Spleen (tissue), 11 donors: Measurements from ENCODE around the gene NOXA1. TPM values are rescaled to one million over a fixed set of nuclear protein-coding genes. Genes with fewer than 3 reads are reported as not detected.

Experiments
- DNase-seq: peaks from one replicate; pipeline ENCODE4 v3.0.0-alpha.2; 2020
- H3K27ac ChIP-seq, 8 donors: fragments of 200-600 bp; sonication (generic) in 7 of 8; 1 replicate in 4 of 8; 2 replicates in 4 of 8; pipeline versions ENCODE4 v1.5.0 to v1.8.0; 2016 to 2021; ENCODE audit warnings: inconsistent platforms in 4 of 8, mild to moderate bottlenecking in 4 of 8, moderate library complexity in 1 of 8
- H3K27me3 ChIP-seq, 7 donors: fragments of 200-600 bp; sonication (generic) in 6 of 7; replicated peaks in 1 of 7; 1 replicate in 4 of 7; 2 replicates in 3 of 7; pipeline versions ENCODE4 v1.5.0 to v1.8.0; 2016 to 2021; ENCODE audit warnings: inconsistent platforms in 3 of 7, mild to moderate bottlenecking in 1 of 7
- H3K36me3 ChIP-seq, 6 donors: fragments of 200-600 bp; sonication (generic) in 5 of 6; 1 replicate in 4 of 6; 2 replicates in 2 of 6; pipeline versions ENCODE4 v1.5.0 to v1.8.0; 2016 to 2021; ENCODE audit warnings: inconsistent platforms in 2 of 6
- H3K4me1 ChIP-seq, 6 donors: fragments of 200-600 bp; sonication (generic) in 5 of 6; 1 replicate in 3 of 6; 2 replicates in 3 of 6; pipeline versions ENCODE4 v1.5.0 to v1.8.0; 2016 to 2021; ENCODE audit warnings: inconsistent platforms in 3 of 6
- H3K4me3 ChIP-seq, 8 donors: fragments of 200-600 bp; sonication (generic) in 7 of 8; 1 replicate in 4 of 8; 2 replicates in 4 of 8; pipeline versions ENCODE4 v1.5.0 to v1.8.0; 2016 to 2021; ENCODE audit warnings: inconsistent platforms in 4 of 8, mild to moderate bottlenecking in 4 of 8, moderate library complexity in 2 of 8
- H3K9me3 ChIP-seq, 8 donors: fragments of 200-600 bp; sonication (generic) in 7 of 8; 1 replicate in 4 of 8; 2 replicates in 4 of 8; pipeline versions ENCODE4 v1.5.0 to v1.8.0; 2016 to 2021; ENCODE audit warnings: inconsistent platforms in 4 of 8
- CTCF ChIP-seq, 11 experiments: fragments of 200-600 bp in 7 of 11; fragments of 450-650 bp in 4 of 11; sonication (generic) in 4 of 11; IDR thresholded peaks in 8 of 11; conservative IDR thresholded peaks in 3 of 11; 1 replicate in 7 of 11; 2 replicates in 4 of 11; pipeline versions ENCODE4 v1.4.0 to v1.8.0; 2016 to 2021; ENCODE audit warnings: antibody characterized with exemption in 11 of 11, inconsistent platforms in 4 of 11, mild to moderate bottlenecking in 1 of 11
- POLR2A ChIP-seq, 3 donors: fragments of 450-650 bp; IDR thresholded peaks; one replicate each; pipeline ENCODE4 v1.5.1; 2017; ENCODE audit warnings: antibody characterized with exemption in 3 of 3, mild to moderate bottlenecking in 1 of 3
- POLR2AphosphoS5 ChIP-seq, 3 donors: sonication (generic); formaldehyde crosslinking; IDR thresholded peaks; one replicate each; pipeline ENCODE4 v1.5.1; 2017; ENCODE audit warnings: antibody characterized with exemption in 3 of 3
- WGBS, 5 donors: extraction: QIAGEN DNeasy Blood & Tissue Kit in 3 of 5; methylation state at CpG; one replicate each; pipeline versions ENCODE4 v1.1.5 to v1.1.7; 2013 to 2018; 5-methylcytosine and 5-hydroxymethylcytosine counted together
- intact Hi-C: fragments of 100-400 bp; cut with DNase I; formaldehyde crosslinking; loops from one replicate; pipeline ENCODE4 v1.15.0; 2023; ENCODE audit warnings: low total_unique reads
- polyA plus RNA-seq, 3 donors: library from polyadenylated mRNA; stranded (reverse); fragments of 200-250 nt; gene quantifications; one replicate each; pipeline ENCODE4 v1.2.1, GENCODE V29; 2013
- total RNA-seq, 7 donors: library from RNA; depleted of rRNA in 3 of 7; stranded (reverse); fragments of >200 nt in 3 of 7; fragmentation: NEBNext Ultra II Directional in 4 of 7; extraction: Animal tissue kit (Norgen Biotek cat#: 25700) in 4 of 7; gene quantifications; one replicate each; pipeline versions ENCODE4 v1.1.0 to v1.2.1, GENCODE V29; 2016 to 2021
- donor health status: healthy with polysubstance abuse.
- donor health status: DM: no; HTN: no; CAD: no; lungs with moderate emphysema.
- donor health status: DM: no; HTN: no; CAD: no.
- donor health status: Bipolar disorder and iron deficiency.
- donor health status: healthy.
- donor health status: DM: no; HTN: no; CAD: no.
- donor health status: DM: yes; HTN: yes; CAD: no.

NOXA1 gene
- total and polyA plus RNA-seq, 10 donors: 1.9 to 15.0 (median 5.9) TPM

GRCh38 chr9:137436761-137437600 is 13.8 kb downstream of the NOXA1 start:
- peaks cover 0 to 77% (median 9%) of the 10 kb centered on the region in 7 donors for H3K27me3 ChIP-seq
- no peak overlapping the region for H3K27ac ChIP-seq
- 72 to 88% (median 75%) methylated on average over 4 to 24 of the region's 24 CpGs for WGBS, 5 donors
- intact Hi-C loops: no loop called here
- peak; percentile 65 for DNase-seq
- H3K4me1 ChIP-seq: peaks cover 0 to 43% (median 13%) of the 10 kb centered on the region in 6 donors
- H3K9me3 ChIP-seq: no peaks in the 10 kb centered on the region
- TF ChIP-seq POLR2AphosphoS5 (IDR thresholded peaks at IDR 0.05) (peak in 1 of 3 donors; percentile 9), POLR2A (IDR thresholded peaks at IDR 0.05) (no peak), CTCF (IDR thresholded peaks at IDR 0.05 in 8 of 11, conservative IDR thresholded peaks at IDR 0.05 in 3 of 11) (no peak)
- H3K4me3 ChIP-seq: no peak overlapping the region
- no peaks in the 10 kb centered on the region for H3K36me3 ChIP-seq

GRCh38 chr9:137437691-137438590 is 14.7 kb downstream of the NOXA1 start:
- no peaks in the 10 kb centered on the region for H3K9me3 ChIP-seq
- H3K27me3 ChIP-seq: peaks cover 0 to 81% (median 18%) of the 10 kb centered on the region in 7 donors
- H3K4me1 ChIP-seq: peaks cover 0 to 45% (median 15%) of the 10 kb centered on the region in 6 donors
- H3K36me3 ChIP-seq: no peaks in the 10 kb centered on the region
- no peak overlapping the region for H3K27ac ChIP-seq
- no peak for TF ChIP-seq CTCF (IDR thresholded peaks at IDR 0.05 in 8 of 11, conservative IDR thresholded peaks at IDR 0.05 in 3 of 11)
- TF ChIP-seq POLR2AphosphoS5 (IDR thresholded peaks at IDR 0.05): no peak
- no peak for TF ChIP-seq POLR2A (IDR thresholded peaks at IDR 0.05)
- intact Hi-C loops: no loop called here
- peak; percentile 67 for DNase-seq
- WGBS, 5 donors: 77 to 91% (median 83%) methylated on average over 17 to 40 of the region's 40 CpGs
- no peak overlapping the region for H3K4me3 ChIP-seq

GRCh38 chr9:137438591-137439157 is 15.5 kb downstream of the NOXA1 start:
- H3K27ac ChIP-seq: no peak overlapping the region
- H3K4me1 ChIP-seq: peaks cover 0 to 45% (median 15%) of the 10 kb centered on the region in 6 donors
- intact Hi-C loops: no loop called here
- peaks cover 0 to 86% (median 22%) of the 10 kb centered on the region in 7 donors for H3K27me3 ChIP-seq
- DNase-seq: peak; percentile 65
- 66 to 89% (median 87%) methylated on average over 4 to 22 of the region's 22 CpGs for WGBS, 5 donors
- H3K36me3 ChIP-seq: no peaks in the 10 kb centered on the region
- H3K9me3 ChIP-seq: no peaks in the 10 kb centered on the region
- TF ChIP-seq CTCF (IDR thresholded peaks at IDR 0.05 in 8 of 11, conservative IDR thresholded peaks at IDR 0.05 in 3 of 11) (no peak), POLR2AphosphoS5 (IDR thresholded peaks at IDR 0.05) (no peak), POLR2A (IDR thresholded peaks at IDR 0.05) (no peak)
- no peak overlapping the region for H3K4me3 ChIP-seq
